GM12878 (cell line): Measurements from ENCODE around the gene BMF. TPM values are rescaled to one million over a fixed set of nuclear protein-coding genes. Genes with fewer than 3 reads are reported as not detected.

Source experiments
- ATAC-seq: fragments of 200-7000 bp; cut with Tn5 transposase; 3 replicates; pipeline ENCODE4 v1.9.1; 2020; ENCODE audit warnings: mild to moderate bottlenecking, moderate library complexity
- BruUV-seq: library from RNA; stranded (reverse); fragments of 400-500 nt; replicated peaks from 2 replicates; lab custom pipeline; 2021; lab: Mats Ljungman, UMichigan
- CTCF ChIA-PET: fragments of 300-600 bp; sonication (Branson Sonifier 250); formaldehyde crosslinking; extraction: SDS; loops from one replicate; lab custom pipeline; 2021; ENCODE audit warnings: inconsistent platforms; lab: Yijun Ruan, JAX
- POLR2A ChIA-PET: fragments of 350-600 bp; formaldehyde crosslinking; extraction: SDS; loops from one replicate; lab custom pipeline; 2021; ENCODE audit warnings: inconsistent platforms; lab: Charles Lee
- RAD21 ChIA-PET: fragments of 300-600 bp; sonication (Branson Sonifier 250); formaldehyde crosslinking; loops from one replicate; lab custom pipeline; 2023; ENCODE audit warnings: antibody characterized with exemption; ENCODE audit not compliant: unreplicated experiment; lab: Charles Lee
- SMC1A ChIA-PET: fragments of 300-600 bp; sonication (Branson Sonifier 250); formaldehyde crosslinking; loops from one replicate; lab custom pipeline; 2023; ENCODE audit not compliant: unreplicated experiment, uncharacterized antibody; lab: Charles Lee
- DNase-seq: peaks from one replicate; pipeline ENCODE4 v3.0.0-alpha.2; 2011; ENCODE audit warnings: low read depth, low spot score
- FAIRE-seq: peaks from 3 replicates; lab custom pipeline; 2011; peaks lifted over from hg19 to GRCh38; lab: Jason Lieb, UNC
- H2AFZ ChIP-seq: 2 replicates; pipeline ENCODE4 v1.6.0; 2011; ENCODE audit warnings: low read depth, low read length, control low read depth; ENCODE audit not compliant: control insufficient read depth
- H3K27ac ChIP-seq: 2 replicates; pipeline ENCODE4 v1.5.1; 2011; ENCODE audit warnings: control low read depth; ENCODE audit not compliant: control insufficient read depth, insufficient read depth
- H3K27me3 ChIP-seq, 2 experiments: replicated peaks in 1 of 2; 2 replicates each; pipeline versions ENCODE4 v1.6.0 to v1.6.1; 2011; ENCODE audit warnings: low read length in 1 of 2; ENCODE audit not compliant: control insufficient read depth in 2 of 2, insufficient read depth in 2 of 2
- H3K36me3 ChIP-seq, 2 experiments: 2 replicates each; pipeline ENCODE4 v1.5.1; 2011; ENCODE audit warnings: low read length in 1 of 2; ENCODE audit not compliant: control insufficient read depth in 2 of 2, insufficient read depth in 2 of 2
- H3K4me1 ChIP-seq: 2 replicates; pipeline ENCODE4 v1.6.1; 2011; ENCODE audit warnings: mild to moderate bottlenecking, low read length, moderate library complexity, mixed read lengths; ENCODE audit not compliant: control insufficient read depth, insufficient read depth
- H3K4me2 ChIP-seq: 2 replicates; pipeline ENCODE4 v1.6.0; 2011; ENCODE audit warnings: control low read depth; ENCODE audit not compliant: control insufficient read depth, insufficient read depth
- H3K4me3 ChIP-seq: fragments of 200-600 bp; sonication (generic); 2 replicates; pipeline ENCODE4 v1.5.1; 2016
- H3K79me2 ChIP-seq: 2 replicates; pipeline ENCODE4 v1.6.0; 2011; ENCODE audit warnings: low read length; ENCODE audit not compliant: control insufficient read depth, insufficient read depth
- H3K9ac ChIP-seq: 2 replicates; pipeline ENCODE4 v1.8.0; 2011; ENCODE audit warnings: low read length, control low read depth, mixed read lengths; ENCODE audit not compliant: control insufficient read depth, insufficient read depth
- H3K9me3 ChIP-seq: replicated peaks from 3 replicates; pipeline ENCODE4 v1.5.1; 2011; ENCODE audit warnings: mild to moderate bottlenecking, low read length; ENCODE audit not compliant: control insufficient read depth, insufficient read depth
- H4K20me1 ChIP-seq: 2 replicates; pipeline ENCODE4 v1.6.0; 2011; ENCODE audit not compliant: control insufficient read depth, insufficient read depth
- BCL11A ChIP-seq: IDR thresholded peaks from 2 replicates; pipeline ENCODE4 v1.6.1; 2011; ENCODE audit warnings: low read depth, low read length
- BCLAF1 ChIP-seq: fragments of 450-650 bp; IDR thresholded peaks from 2 replicates; pipeline ENCODE4 v1.6.1; 2017; ENCODE audit warnings: antibody characterized with exemption, mild to moderate bottlenecking, moderate library complexity
- BMI1 ChIP-seq: fragments of 450-650 bp; IDR thresholded peaks from 2 replicates; pipeline ENCODE4 v1.6.1; 2016; ENCODE audit warnings: mild to moderate bottlenecking, moderate library complexity, borderline replicate concordance
- BRCA1 ChIP-seq: IDR thresholded peaks from 2 replicates; pipeline ENCODE4 v1.6.1; 2011; ENCODE audit warnings: low read depth, low read length, improper control_type of control experiment
- CEBPB ChIP-seq, 2 experiments: fragments of 150-350 bp in 1 of 2; IDR thresholded peaks; 2 replicates each; pipeline ENCODE4 v1.6.1; 2012 to 2014; ENCODE audit warnings: low read depth in 2 of 2, low read length in 2 of 2, borderline replicate concordance in 1 of 2, inconsistent platforms in 1 of 2
- DPF2 ChIP-seq: fragments of 450-650 bp; IDR thresholded peaks from 2 replicates; pipeline ENCODE4 v1.6.1; 2017; ENCODE audit warnings: mild to moderate bottlenecking
- JUND ChIP-seq: IDR thresholded peaks from 2 replicates; pipeline ENCODE4 v1.6.1; 2012; ENCODE audit warnings: low read depth, mild to moderate bottlenecking, low read length, improper control_type of control experiment, moderate library complexity
- MEF2A ChIP-seq: IDR thresholded peaks from 2 replicates; pipeline ENCODE4 v1.6.1; 2011; ENCODE audit warnings: low read depth, mild to moderate bottlenecking, low read length, moderate library complexity; ENCODE audit not compliant: insufficient read depth
- MLLT1 ChIP-seq: fragments of 450-650 bp; IDR thresholded peaks from 2 replicates; pipeline ENCODE4 v1.6.1; 2016; ENCODE audit warnings: mild to moderate bottlenecking
- NRF1 ChIP-seq: conservative IDR thresholded peaks from 2 replicates; pipeline ENCODE4 v1.6.1; 2011; ENCODE audit warnings: mild to moderate bottlenecking, low read depth, low read length, improper control_type of control experiment
- PBX3 ChIP-seq: IDR thresholded peaks from 2 replicates; pipeline ENCODE4 v1.6.1; 2011; ENCODE audit warnings: mild to moderate bottlenecking, low read depth, low read length, moderate library complexity; ENCODE audit not compliant: insufficient replicate concordance
- PKNOX1 ChIP-seq: fragments of 450-650 bp; IDR thresholded peaks from 2 replicates; pipeline ENCODE4 v1.6.1; 2016; ENCODE audit warnings: mild to moderate bottlenecking
- RFX5 ChIP-seq: IDR thresholded peaks from 2 replicates; pipeline ENCODE4 v1.6.1; 2011; ENCODE audit warnings: low read depth, low read length, improper control_type of control experiment
- SMAD1 ChIP-seq: fragments of 450-650 bp; IDR thresholded peaks from 2 replicates; pipeline ENCODE4 v1.6.1; 2018; ENCODE audit warnings: mild to moderate bottlenecking, low read depth; ENCODE audit not compliant: partially characterized antibody
- SRF ChIP-seq, 2 experiments: IDR thresholded peaks; 2 replicates each; pipeline ENCODE4 v1.6.1; 2011; ENCODE audit warnings: low read depth in 2 of 2, low read length in 2 of 2, mild to moderate bottlenecking in 1 of 2, moderate library complexity in 1 of 2
- SUZ12 ChIP-seq: fragments of 200-600 bp; sonication (generic); IDR thresholded peaks from one replicate; pipeline ENCODE4 v1.6.1; 2018; ENCODE audit warnings: antibody characterized with exemption, mild to moderate bottlenecking; ENCODE audit not compliant: unreplicated experiment
- WGBS: methylation state at CpG from one replicate; pipeline ENCODE4 v1.1.6; 2016; ENCODE audit warnings: low lambda C conversion rate; ENCODE audit not compliant: insufficient replicate concordance, insufficient coverage; ENCODE audit errors: missing lambda C conversion rate; 5-methylcytosine and 5-hydroxymethylcytosine counted together
- in situ Hi-C: fragments of 300-500 bp; cut with MboI; formaldehyde crosslinking; loops from 9 replicates; pipeline ENCODE4 v1.14.3; 2018; ENCODE audit warnings: mixed read lengths
- intact Hi-C: fragments of 100-400 bp; cut with micrococcal nuclease; formaldehyde crosslinking; loops from one replicate; pipeline ENCODE4 v1.14.2; 2022; ENCODE audit not compliant: unreplicated experiment
- polyA plus RNA-seq, 11 experiments: library from polyadenylated mRNA; depleted of rRNA in 4 of 11; unstranded in 6 of 11; stranded (reverse) in 5 of 11; fragments of >200 nt; fragmentation: Nextera tagmentation in 4 of 11; fragmentation: Illumina TruSeq in 1 of 11; extraction: Ambion mirVana in 4 of 11; extraction: Trizol in 1 of 11; gene quantifications; 1 replicate in 1 of 11; 2 replicates in 10 of 11; pipeline versions ENCODE4 v1.2.1 to v1.2.3, GENCODE V29; 2011 to 2016; ENCODE audit warnings: inconsistent platforms in 2 of 11, missing spikeins in 2 of 11, low read depth in 1 of 11
- total RNA-seq, 4 experiments: library from RNA; depleted of rRNA in 3 of 4; stranded (reverse); fragments of >200 nt in 3 of 4; fragmentation: Illumina TruSeq in 1 of 4; extraction: Trizol in 1 of 4; gene quantifications; 2 replicates each; pipeline versions ENCODE4 v1.2.1 to v1.2.3, GENCODE V29; 2013 to 2021

BMF gene
- total and polyA plus RNA-seq, 10 of the 15 experiments (the other 5 are each of a cell fraction or from before 2014, with no cell fraction given): 0.82 to 34.9 (median 16.9) TPM

DNA sequence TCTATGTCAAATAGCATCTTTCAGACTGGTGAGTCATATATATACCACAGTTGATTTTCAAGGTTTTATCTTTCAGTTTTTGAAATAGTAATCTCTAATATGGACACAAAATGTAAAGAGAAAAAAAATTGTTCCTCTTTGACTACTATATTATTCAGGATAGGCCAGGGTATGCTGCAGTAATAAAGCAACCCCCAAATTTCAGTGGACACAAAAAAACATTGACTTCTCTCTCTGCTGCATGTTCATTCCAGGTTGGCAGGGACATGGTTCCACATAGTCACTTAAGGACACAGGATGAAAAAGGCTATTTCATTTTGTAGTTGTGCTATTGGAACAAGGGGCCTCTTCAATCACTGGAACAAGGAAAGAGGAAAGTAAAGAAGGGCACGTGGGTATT lies 28.6 kb downstream of the BMF start:
- no peak for ATAC-seq
- no peaks in the 10 kb centered on the region for H3K9me3 ChIP-seq
- in situ Hi-C loops: no loop called here
- RAD21 ChIA-PET: no interaction called here
- no peak for DNase-seq
- TF ChIP-seq JUND (no peak), BCL11A (no peak), NRF1 (no peak), SUZ12 (no peak), BRCA1 (no peak), MLLT1 (no peak), PKNOX1 (no peak), SRF (IDR thresholded peaks at IDR 0.05; ENCODE audit: low read depth in 2 of 2, low read length in 2 of 2) (no peak), BMI1 (no peak), SMAD1 (no peak), BCLAF1 (no peak), MEF2A (no peak), CEBPB (IDR thresholded peaks at IDR 0.05; ENCODE audit: borderline replicate concordance in 1 of 2, low read depth in 2 of 2, low read length in 2 of 2) (no peak), PBX3 (no peak), RFX5 (no peak), DPF2 (no peak)
- H3K27me3 ChIP-seq: no peaks in the 10 kb centered on the region
- WGBS: 0% methylated on average over 1 of the region's 1 CpG
- H3K9ac ChIP-seq: no peak overlapping the region
- SMC1A ChIA-PET: interaction anchor here (43.9 kb wide), 1 partner anchor 24 kb away, joined by 981 read pairs; the partner anchor contains the start of gene BMF
- no TSS peak for BruUV-seq
- POLR2A ChIA-PET: no interaction called here
- H3K36me3 ChIP-seq: no peaks in the 10 kb centered on the region
- intact Hi-C loops: no loop called here
- H4K20me1 ChIP-seq: no peaks in the 10 kb centered on the region
- H2AFZ ChIP-seq: no peak overlapping the region
- H3K4me2 ChIP-seq: no peak overlapping the region
- CTCF ChIA-PET: interaction anchor here (3.8 kb wide), 1 partner anchor 16 kb away, joined by 12 read pairs; no protein-coding TSS in a partner anchor
- H3K4me3 ChIP-seq: no peak overlapping the region
- peaks cover 37% of the 10 kb centered on the region for H3K4me1 ChIP-seq
- H3K79me2 ChIP-seq: no peaks in the 10 kb centered on the region
- no peak for FAIRE-seq
- H3K27ac ChIP-seq: no peak overlapping the region
